Hypothalamus (tissue), 51 donors: ENCODE data around the gene LSM2.
"Not testable (repeated sequence)": the region's sequence is repeated elsewhere in the genome, so short reads cannot be mapped to it uniquely, and the experiment has no call there.

Experiments used
- DNase-seq, 51 donors: peaks; one replicate each; lab custom pipeline; 2025; lab: John Stamatoyannopoulos, UW

LSM2 gene

GRCh38 chr6:31801031-31801927 lies 5.5 kb downstream of the LSM2 start:
- not testable (repeated sequence) for DNase-seq

GRCh38 chr6:31799781-31800180 lies 7.0 kb downstream of the LSM2 start:
- DNase-seq: no peak

- no peak for DNase-seq
Measured at GRCh38 chr6:31797588-31797987, 9.2 kb downstream of the LSM2 start.

- DNase-seq: no peak
Measured at GRCh38 chr6:31796993-31797385, 9.8 kb downstream of the LSM2 start.

GRCh38 chr6:31795616-31796298 lies 11.0 kb downstream of the LSM2 start, which contains the start of gene VARS1:
TSS of gene VARS1 (minus strand) at chr6:31795752. CDS start at chr6:31795217, 535 bp downstream.
- DNase-seq: peak in 50 of 51 donors; percentile 43 to 92 (median 84)

- DNase-seq: peak in 6 of 51 donors; percentile 32 to 82 (median 58)
Measured at GRCh38 chr6:31794866-31795615, 11.7 kb downstream of the LSM2 start.

- peak in 1 of 51 donors; percentile 18 for DNase-seq
Measured at GRCh38 chr6:31794294-31794865, 12.4 kb downstream of the LSM2 start.

GRCh38 chr6:31793927-31794245 lies 12.9 kb downstream of the LSM2 start:
- DNase-seq: not testable (repeated sequence)

GRCh38 chr6:31792761-31793171 lies 14.0 kb downstream of the LSM2 start:
- DNase-seq: no peak

GRCh38 chr6:31792090-31792374 lies 14.7 kb downstream of the LSM2 start:
- no peak for DNase-seq

- DNase-seq: peak in 17 of 51 donors; percentile 5 to 42 (median 19)
Measured at GRCh38 chr6:31791324-31792089, 15.3 kb downstream of the LSM2 start.

- no peak for DNase-seq
Measured at GRCh38 chr6:31785475-31785874, 21.3 kb downstream of the LSM2 start.

GRCh38 chr6:31784098-31784925 lies 22.5 kb downstream of the LSM2 start:
- peak in 1 of 51 donors; percentile 14 for DNase-seq

- no peak for DNase-seq
Measured at GRCh38 chr6:31782126-31782855, 24.5 kb downstream of the LSM2 start.

- no peak for DNase-seq
Measured at GRCh38 chr6:31781244-31782125, 25.3 kb downstream of the LSM2 start.

GRCh38 chr6:31780507-31781243 lies 26.1 kb downstream of the LSM2 start:
- no peak for DNase-seq

GRCh38 chr6:31779908-31780307 lies 26.9 kb downstream of the LSM2 start:
- DNase-seq: no peak
